Measurements from ENCODE around the gene NTSR2.

NTSR2 gene

DNA sequence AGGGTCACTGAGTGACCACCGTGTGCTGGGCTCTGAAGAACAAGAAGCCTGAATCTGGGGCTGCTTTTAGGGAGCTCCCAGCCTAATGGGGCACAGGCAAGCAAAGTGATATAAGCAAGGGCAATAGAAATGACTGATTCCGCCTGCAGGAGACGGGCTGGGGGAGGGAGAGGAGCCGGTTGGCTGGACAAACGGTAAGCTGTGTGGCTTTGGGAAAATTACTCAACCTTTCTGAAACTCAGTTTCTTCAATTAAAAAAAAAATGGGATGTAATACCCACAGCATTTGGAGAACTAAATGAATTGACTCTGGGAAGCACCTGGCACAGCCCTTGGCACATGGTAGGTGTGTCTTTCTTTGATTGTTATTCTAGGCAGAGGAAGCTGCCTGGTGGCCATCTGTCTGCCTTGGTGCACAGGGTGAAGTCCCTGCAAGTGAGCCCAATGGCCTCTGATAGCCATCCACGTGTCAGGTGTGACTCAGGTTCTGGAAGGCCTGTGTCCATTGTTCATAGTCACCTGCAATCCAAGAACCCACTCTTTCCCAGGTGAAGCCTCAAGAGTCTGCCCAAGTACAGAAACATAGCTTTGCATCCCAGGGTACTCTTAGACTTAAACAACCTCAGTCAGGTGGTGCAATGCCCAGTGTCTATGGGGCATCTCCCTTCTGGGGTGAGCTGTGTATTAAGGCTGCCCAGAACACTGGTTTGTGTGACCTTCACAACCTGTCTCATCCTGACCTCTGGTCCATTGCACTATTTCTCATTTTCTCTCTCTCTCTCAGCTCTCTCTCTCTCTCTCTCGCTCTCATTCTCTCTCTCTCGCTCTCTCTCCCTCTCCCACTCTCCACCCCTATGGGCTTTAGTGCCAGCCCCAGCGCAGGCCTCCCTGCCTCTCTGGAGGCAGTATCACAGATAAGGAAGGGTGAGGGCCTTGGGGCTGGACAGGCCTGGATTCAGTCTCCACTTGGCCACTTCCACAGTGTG is 30.0 kb upstream of the NTSR2 start:
- no peak for DNase-seq

DNA sequence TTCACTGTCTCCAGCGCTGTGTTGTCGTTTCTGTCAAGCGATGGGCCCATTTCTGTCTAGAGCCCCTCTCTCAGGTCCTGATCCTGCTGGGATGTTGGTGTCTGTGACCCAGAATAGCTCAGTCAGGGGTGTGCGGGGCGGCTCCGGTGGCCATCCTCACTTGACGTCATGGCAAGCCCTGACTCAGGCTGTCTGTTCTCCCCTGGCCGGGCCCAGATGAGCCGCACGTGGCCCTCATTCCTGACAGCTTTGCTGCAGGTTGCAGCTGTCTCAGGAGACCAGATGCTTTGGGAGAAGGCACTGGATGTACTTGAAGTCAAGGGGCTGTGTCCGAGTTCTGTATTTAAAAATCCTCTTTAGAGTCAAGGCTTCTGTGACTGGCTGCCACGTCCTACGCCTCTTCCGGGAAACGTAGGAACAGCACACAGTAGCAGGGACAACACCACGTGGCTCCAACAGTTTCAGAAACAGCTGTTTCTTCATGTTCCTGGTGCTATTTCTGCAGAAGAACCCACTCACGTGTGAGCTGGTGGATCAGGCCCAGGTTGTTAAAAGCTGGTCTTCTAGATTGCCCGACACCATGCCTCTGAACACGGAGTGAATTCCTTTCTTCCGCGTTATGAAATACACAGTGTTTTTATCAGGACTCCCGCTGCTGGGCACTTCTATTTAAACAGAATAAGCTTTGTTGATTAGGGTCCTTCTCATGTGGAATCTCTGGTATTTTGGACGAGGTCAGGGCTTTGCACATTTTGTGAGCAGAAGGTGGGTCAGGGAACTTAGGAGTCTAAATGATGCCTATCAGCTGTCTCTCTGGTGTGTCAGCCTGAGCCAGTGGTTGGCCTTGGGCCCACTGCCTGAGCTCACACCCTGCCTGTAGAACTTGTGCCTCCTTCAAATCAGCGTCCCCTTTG is 28.3 kb upstream of the NTSR2 start:
- DNase-seq, result no peak

DNA sequence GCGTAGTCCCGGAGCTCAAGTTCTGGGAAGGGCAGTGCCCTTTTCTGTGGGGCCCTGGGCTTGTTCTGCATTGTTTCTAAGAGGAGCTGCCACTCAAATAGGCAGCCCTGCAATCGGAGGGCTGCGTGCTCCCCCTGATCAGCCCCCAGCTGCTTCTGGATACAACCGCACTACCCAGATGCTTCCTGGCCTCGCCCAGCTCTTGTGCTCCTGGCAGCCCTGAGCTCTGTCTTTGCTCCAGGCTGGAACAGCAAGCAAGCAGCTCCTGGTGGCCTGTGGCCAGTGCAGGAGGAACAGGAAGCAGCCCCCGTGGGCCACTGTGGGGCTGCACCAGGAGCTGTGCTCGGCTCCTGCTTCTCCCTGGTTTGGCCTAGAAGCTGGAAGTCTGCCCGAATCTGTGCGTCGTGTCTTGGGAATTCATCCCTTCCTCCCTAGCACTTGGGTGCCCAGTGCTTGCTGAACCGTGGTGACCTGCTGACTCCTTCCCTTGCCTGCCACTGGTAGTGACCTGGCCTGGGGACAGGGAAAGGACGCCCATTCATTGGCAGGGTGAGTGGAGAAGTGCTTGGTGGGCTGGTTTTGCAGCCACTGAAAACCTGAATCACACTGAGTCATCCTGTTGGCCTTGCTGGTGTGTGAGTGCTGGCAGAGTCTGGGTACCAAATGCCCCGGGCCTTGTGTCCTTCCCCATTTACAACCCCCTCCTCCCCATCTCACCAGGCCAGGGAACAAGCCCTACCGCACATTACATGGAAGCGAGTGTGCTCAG is 27.3 kb upstream of the NTSR2 start:
- DNase-seq, result no peak

DNA sequence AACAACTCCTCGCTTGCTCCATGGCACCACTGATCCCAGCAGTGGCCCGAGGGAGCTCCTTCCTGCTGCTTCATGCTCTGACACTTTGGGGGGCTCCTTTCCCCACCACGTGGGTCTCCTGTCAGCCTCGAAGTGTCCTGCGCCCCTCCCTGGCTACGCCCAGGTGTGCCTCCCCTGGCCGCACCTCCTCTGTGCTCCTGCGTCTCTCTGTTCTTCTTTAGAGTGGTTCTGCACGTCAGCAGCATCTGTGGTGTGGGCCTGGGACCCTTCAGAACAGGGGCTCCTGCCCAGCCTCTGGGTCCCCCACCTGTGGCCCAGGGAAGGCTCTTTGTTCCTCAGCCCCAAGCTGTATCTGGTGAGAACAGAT is 26.7 kb upstream of the NTSR2 start:
- no peak for DNase-seq

DNA sequence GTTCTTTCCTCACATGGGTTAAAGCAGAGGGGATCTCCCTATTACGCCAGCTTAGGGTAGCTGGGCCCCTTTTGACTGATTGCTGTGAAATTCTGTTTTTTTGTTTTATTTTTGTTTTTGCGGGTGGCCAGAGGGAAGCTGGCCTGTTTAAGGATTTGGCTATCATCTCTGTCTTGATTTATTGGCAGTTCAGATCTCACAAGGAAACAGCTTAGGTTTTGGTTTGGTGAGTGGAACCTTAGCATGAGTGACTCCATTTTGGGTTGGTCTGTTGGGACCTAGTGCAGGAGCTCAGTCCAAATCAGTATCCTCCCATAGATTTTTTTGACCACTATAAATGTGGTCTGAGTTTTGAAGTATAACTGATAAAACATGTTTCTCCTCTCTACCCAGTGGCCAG is 25.6 kb upstream of the NTSR2 start:
- no peak for DNase-seq

DNA sequence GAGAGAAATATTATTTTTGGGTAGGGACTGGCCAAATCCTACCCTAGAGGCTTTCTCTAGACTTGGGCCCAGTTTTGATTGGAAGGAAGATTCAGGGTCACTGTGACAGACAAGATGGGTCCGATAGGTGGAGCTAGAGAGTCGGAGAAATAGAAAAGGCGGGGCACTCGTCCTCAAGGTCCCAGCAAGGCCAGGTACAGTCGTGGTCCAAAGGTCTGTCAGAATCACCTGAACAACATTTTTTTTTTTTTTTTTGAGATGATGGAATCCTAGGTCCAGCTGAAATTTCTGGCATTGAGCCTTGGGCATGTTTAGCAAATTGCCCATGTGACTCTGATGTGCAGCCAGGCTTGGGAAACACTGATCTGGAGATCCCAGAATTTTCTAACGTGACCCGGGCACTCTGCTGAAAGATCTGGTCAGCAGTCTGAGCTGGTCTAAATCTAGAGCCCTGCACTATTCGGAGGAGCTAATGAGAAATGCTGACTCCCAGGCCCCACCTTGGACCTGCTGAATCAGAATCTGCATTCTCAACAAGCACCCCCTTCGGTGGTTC is 23.0 kb upstream of the NTSR2 start:
- DNase-seq, result peak; percentile 80

DNA sequence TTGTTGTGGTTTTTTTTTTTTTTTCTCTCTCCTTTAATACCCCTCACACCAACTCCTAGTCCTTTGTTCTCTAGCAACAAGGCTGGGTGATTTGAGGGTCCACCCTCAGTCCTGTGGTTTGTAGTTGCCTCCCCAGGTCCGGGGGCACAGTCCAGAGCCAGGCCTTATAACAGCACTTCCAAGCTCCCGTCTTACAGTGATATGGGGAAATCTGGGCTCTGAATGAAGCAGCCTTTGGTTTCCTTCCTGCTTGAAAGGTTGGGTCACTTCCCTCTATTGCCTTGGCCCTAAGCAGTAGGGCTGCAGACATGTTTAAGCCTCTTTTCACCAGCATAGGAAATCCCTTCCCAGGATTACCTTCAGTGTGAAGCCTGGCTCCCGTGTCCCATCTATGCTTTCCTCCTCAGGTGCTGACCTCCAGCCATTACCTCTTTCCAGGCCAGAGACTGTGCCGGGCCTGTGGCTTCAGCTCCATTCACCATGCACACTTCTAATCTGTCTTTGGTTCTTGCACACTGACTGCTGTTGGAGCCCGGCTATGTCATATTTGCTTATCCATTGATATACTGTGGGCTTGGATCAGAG is 21.2 kb upstream of the NTSR2 start:
- no peak for DNase-seq

DNA sequence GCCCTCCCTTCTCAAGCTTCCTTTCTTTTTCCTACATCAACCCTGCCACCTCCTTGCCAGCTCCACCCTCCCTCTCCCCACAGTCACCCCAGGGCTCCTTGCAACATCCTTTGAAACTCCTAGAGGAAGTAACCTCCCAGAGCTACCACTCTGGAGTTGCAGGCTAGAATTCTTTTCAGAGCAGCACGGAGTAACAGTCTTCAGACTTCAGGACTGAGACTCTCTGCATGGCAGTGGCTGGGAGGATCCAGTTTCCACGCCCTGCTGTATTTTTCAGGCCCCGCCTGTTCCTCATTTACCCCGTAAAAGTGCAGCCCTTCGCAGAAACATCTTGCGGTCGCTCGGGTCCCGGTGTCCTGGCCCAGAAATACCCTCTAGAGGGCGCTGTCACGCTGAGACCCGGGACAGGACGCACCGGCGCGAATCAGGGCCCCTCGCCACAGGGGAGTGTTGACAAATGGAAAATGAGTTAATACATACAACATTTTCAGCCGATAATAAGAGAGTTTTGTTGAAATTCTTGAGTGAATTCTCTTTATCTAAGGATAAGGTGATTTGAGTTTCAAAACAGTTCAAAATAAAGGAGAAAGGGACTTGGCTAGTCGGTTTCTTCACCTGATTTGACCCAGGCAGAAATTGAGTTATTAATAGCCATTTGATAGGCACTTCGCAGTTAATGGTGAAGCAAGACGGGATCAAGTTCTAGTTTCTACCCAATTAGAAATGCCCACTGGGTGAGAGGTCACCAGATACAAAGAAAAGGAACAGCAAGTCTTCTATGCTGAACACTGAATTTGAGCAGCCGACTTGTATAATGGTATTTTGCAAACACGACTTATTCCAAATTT is 18.5 kb upstream of the NTSR2 start:
- peak; percentile 84 for DNase-seq

DNA sequence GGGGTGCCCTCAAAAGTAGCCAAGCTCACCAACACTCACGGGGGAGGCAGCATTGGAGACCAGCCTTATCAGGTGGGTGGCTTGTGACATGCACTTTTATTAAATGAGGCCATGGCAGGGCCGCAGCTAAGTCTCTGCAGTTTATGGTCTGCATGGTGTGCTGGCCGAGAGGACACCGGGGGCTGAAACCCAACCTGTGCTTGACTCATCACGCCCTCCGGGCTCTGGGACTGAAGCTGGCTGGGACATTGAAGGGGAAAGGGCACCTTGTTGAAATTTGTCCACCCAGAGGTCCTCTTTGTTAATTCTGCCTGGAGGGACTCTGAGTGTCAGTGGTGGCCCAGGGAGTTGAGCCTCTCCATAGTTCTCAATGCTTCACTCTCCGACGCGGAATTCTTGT is 17.7 kb upstream of the NTSR2 start:
- no peak for DNase-seq

DNA sequence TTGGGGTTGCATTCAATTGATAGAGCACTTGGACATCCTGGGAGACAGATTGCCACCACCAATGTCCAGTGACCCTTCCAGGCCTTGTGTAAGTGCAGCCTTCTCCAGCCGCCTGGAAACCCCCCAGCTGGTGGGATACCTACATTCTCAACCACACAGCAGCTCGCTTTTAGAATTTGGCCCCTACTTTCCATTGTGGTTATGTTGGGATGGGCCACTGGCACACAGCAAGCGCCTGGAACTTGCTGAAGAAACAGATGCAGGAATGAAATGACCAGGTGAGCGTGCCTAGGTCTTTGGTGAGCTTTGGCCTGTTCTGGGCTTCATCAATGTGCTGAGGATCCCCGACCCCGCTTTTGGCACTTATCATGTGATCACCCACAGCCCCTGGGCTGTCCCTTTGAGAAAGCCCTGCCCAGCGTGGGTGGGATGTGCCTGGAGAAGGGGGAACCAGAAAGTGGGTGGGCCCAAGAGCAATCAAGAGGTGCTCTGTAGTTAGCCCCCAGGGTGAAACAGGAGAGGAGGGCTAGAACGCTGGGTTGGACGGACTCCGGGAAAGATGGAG is 16.0 kb upstream of the NTSR2 start:
- DNase-seq, result no peak

DNA sequence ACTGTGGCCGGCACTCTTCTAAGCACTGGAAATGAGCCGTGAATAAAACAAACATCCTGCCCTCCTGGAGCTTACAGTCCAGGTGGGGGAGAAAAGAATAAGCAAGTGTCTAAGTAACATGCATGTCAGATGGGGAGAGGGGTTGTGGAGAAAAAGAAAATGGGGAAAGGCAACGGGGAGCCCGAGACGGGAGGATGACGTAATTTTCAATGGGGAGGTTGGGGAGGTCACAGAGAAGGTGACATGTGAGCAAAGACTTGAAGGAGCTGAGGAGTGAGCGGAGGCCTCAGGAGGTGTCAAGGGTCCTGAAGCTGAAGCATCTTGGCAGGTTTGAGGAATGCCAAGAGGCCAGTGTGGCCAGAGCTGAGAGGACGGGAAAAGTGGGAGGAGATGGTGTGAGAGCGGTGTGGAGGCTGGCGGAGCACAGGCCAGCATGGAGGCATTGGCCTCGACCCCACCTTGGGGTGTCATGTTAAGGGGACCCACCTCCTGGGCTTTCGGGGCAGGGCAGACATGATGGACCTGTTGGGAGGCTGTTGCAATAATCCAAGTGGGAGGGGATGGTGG is 15.0 kb upstream of the NTSR2 start:
- DNase-seq, result no peak

DNA sequence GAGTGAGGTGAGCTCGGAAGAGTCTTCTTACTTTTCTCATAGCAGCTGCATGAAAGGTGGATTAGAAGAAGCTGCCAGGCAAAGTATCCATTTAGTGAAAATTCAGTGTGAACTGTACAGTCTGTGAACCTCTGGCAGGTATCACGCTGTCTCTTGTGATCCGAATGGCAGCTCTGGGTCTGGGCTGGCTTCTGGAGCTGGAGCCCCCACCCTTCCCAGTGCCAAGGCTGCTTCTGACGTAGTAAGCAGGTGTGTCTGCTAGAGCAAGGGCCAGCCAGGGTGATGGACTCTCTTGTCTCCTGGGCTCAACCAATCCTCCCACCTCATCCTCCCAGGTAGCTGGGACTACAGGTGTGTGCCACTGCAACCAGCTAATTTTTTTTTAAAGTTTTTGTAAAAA is 14.0 kb upstream of the NTSR2 start:
- no peak for DNase-seq

DNA sequence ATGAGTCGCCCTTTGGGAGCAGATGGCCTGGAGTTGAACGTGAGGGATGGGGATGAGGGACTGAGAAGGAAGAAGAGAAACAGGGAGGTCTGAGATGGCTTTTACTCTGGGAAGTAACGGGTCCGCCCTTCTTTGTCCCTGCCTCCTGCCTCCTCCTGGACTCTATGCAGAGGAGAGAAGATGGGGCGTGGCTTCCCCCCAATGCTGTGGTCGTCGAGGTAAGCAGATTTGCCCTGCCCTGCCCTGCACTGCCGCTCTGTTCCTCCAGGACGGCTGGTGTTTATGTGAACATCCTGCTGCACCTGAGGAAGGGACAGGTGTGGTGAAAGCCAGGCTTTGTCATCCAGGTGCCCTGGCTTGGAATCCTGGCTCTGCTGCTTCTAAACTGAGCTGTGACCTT is 13.5 kb upstream of the NTSR2 start:
- no peak for DNase-seq

DNA sequence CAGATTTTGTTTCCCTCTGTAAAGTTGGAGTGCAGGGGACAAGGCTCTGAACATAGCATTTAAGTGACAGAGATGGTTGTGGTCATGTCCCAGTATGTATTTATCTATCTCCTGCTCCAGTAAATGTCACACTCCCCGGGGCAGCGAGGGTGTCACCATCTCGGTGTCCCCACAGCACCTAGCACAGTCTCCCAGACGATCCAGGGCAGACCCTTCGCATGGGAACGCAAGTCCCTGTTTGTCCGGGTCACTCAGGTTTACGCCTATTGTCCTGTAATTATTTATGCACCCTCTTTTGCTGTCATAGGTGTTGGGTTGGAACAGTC is 12.6 kb upstream of the NTSR2 start:
- no peak for DNase-seq

DNA sequence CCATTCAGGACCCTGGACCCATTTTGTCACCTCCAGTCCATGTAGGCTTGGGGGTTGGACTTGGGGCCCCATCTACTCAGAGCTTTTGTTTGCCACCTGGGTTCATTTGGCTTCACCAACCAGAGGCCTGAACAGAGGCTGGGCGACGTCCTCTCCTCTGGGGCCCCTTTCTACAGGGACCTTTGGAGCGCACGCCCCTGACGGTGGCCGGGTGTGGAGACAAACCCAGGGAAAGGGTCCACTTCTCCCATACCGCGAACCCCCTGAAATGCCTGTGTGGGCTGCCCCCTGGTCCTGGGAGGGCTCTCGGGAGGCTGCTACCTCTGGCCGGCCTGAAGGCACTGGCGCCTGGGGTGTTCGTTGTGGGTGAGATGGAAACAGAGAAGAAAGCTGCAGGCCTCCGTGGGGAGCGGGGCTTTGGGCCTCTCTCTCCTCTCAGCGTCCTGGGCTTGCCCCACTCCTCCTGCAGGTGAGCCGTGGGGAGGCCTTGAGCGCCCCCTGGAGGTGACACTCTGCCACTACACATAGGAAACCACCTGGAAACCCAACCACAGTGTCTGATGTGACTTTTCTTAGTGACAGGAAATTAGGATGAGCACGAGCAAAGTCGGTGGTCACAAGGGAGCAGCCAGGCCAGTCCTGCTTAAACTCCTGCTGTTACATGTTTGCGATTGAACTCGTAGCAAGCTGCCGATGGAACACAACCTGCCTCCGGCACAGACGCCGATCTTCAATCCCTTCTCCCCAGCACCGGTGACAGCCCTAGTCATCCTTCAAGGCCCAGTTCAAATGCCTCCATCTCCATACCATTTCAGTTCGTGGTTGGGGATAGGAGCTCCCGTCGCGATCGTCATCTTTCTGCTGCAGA is 12.0 kb upstream of the NTSR2 start:
- peak; percentile 49 for DNase-seq

DNA sequence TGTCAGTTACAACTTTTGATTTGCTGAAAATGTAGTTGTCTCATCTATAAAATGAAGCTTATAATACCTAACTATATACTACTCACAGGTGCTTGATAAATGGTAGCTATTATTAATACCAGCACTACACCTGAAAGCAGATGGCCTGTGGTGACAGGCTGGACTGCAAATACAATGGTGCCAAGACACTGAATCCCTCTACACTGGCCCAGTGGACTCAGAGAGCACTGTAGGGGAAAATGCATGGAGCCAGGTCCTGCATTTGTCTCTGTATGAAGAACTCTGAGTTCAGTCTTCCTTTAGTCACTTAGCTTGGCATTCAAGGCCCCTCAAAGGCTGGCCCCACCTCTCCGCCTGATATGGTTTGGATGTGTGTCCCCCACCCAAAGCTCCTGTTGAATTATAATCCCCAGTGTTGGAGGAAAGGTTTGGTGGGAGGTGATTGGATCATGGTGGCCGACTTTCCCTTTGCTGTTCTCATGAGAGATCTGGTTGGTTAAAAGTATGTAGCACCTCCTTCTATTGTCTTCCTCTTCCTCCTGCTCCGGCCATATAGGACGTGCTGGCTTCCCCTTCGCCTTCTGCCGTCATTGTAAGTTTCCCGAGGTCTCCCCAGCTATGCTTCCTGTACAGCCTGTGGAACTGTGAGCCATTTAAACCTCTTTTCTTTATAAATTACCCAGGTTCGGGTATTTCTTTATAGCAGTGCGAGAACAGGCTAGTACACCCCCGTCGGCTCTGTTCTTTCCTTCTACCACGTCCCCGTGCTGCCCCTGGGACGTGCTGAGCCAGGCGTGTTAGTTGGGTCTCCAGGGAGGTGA is 11.1 kb upstream of the NTSR2 start:
- no peak for DNase-seq

DNA sequence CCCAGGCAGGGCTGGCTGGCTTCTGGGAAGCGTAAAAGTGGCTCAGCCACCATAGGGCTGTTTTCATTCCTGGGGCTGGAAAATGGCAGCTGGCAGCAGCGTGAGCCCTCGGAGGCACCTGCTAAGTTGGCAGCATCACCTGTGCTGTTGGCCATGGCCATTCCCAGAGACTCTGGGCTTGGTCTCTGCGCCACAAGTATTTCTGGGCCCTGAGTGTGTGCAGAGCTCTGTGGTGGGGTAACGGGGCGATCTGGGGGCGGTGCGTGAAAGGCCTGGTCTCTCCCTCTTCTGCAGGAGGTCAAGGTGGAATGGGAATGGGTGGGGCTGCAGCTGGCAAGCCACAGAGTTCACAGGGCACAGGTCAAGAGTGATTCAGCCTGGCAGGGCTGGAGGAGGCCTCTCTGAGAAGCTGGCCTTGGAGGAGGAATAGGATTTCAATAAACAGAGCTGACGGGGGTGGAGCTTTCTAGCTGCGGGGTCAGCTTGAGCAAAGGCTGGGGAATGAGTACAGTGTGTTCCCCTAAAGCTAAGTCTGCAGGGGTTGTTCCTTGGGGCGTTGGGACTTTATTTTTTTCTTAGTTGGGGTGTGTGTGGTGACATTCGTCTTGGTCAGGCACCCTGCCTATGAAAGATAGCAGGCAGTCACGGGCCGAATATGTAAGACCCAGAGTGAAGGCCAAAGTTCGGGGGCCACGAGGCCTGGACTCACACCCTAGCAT is 10.3 kb upstream of the NTSR2 start:
- DNase-seq, result no peak

DNA sequence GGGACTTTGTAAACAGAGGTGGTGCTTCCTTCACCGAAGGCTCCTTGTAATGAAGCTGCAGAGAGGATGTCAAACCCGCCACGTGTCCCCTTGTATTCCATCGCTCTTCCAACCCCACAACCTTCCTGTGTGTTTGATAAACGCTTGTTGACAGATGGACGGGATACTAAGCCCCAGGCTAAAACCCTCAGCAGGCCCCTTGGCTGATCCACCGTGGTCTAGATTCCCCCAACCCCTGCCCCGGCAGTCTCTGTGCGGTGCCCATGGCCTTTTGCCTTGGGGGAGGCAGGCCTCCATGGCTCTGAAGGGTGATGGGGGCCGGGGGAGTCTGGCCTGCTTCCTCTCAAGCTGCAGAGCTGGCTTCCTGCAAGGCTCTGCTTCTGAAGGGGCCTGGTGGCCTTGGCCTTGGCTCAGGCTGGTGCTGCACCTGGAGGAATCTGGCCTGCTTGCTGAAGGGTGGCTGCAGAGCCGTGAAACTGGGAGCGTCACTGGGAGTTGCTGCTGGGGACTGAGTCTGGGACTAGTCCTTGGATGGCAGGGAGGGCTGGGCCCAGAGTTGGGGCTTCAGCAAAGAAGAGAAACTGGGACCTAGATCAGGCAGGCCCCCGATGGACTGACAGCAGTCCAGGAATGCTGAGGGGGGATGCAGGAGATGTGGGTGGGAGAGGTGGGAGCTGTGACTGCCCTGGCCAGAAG is 9.6 kb upstream of the NTSR2 start:
- DNase-seq, result no peak

Measured in CD4-positive, alpha-beta T cell treated with Interleukin-17A for 1 hour (primary cell).